ENCODE data around the gene SERPINB6. TPM values are rescaled to one million over a fixed set of nuclear protein-coding genes. Genes with fewer than 3 reads are reported as not detected.

Gene SERPINB6
- total RNA-seq, 1 donor from 2014 or later = 14.0 TPM

DNA sequence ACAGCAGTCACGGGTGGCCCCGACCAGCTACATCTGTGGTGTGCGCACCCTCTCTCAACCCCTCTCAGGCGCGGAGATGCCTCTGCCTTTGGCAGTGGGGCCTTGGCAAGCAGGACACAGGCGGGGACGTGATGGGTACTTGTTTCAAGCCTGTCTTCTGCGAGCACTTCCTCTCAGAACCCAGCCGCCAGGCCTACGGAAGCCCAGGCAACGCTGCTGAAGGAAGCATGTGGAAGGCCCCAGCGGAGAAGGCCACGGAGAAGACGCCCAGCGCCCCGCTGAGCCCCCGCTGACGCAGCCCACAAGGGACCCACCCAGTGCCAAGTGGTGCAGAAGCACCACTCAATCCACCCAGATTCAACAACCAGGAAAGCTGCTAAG, 13.0 kb downstream of the SERPINB6 start:
- TF ChIP-seq, protein P1, sequence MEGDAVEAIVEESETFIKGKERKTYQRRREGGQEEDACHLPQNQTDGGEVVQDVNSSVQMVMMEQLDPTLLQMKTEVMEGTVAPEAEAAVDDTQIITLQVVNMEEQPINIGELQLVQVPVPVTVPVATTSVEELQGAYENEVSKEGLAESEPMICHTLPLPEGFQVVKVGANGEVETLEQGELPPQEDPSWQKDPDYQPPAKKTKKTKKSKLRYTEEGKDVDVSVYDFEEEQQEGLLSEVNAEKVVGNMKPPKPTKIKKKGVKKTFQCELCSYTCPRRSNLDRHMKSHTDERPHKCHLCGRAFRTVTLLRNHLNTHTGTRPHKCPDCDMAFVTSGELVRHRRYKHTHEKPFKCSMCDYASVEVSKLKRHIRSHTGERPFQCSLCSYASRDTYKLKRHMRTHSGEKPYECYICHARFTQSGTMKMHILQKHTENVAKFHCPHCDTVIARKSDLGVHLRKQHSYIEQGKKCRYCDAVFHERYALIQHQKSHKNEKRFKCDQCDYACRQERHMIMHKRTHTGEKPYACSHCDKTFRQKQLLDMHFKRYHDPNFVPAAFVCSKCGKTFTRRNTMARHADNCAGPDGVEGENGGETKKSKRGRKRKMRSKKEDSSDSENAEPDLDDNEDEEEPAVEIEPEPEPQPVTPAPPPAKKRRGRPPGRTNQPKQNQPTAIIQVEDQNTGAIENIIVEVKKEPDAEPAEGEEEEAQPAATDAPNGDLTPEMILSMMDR (IDR thresholded peaks at IDR 0.05; ENCODE audit: partially characterized antibody, unreplicated experiment) = no peak
- Mint-ChIP-seq H3K9me3 (ENCODE audit: unreplicated experiment) (no peaks in the 10 kb centered on the region), H3K4me3 (ENCODE audit: unreplicated experiment) (no peak overlapping the region), H3K27me3 (ENCODE audit: unreplicated experiment) (peaks cover 7% of the 10 kb centered on the region), H3K4me1 (ENCODE audit: low read depth, unreplicated experiment) (peaks cover 10% of the 10 kb centered on the region), H3K36me3 (ENCODE audit: unreplicated experiment) (no peaks in the 10 kb centered on the region), H3K27ac (ENCODE audit: unreplicated experiment) (no peak overlapping the region)
- DNase-seq = no peak

DNA sequence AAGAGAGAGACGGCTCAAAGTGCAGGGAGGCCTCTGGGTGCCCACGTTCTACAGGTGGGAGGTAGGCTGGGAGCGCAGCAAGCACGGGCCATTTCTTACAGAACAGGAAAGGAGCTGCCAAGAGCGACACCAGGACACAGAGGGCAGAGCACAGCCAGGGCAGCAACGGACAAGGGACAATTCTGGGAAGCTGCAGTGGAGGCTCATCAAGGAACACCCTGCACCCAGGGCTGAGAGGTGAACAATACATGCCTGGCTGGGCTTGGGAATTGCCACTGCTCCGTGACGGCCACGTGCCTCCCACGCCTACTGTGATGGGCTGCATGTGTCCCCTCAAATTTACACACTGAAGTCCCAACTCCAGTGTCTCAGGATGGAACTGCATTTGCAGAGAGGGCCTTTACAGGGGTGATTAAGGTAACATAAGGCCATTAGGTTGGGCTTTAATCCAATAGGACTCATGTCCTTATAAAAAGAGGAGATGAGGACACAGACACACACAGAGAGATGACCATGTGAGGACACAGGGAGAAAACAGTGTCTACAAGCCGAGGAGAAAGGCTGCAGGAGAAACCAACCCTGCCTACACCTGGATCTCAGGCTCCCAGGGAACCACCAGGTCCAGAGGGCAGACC, 13.6 kb downstream of the SERPINB6 start:
- no peaks in the 10 kb centered on the region for H3K36me3 Mint-ChIP-seq (ENCODE audit: unreplicated experiment)
- TF ChIP-seq, protein P1 (IDR thresholded peaks at IDR 0.05; ENCODE audit: partially characterized antibody, unreplicated experiment) = no peak
- peaks cover 10% of the 10 kb centered on the region for H3K4me1 Mint-ChIP-seq (ENCODE audit: low read depth, unreplicated experiment)
- DNase-seq = no peak
- peak overlapping the region; percentile 16 for H3K4me3 Mint-ChIP-seq (ENCODE audit: unreplicated experiment)
- peaks cover 7% of the 10 kb centered on the region for H3K27me3 Mint-ChIP-seq (ENCODE audit: unreplicated experiment)
- H3K9me3 Mint-ChIP-seq (ENCODE audit: unreplicated experiment) = no peaks in the 10 kb centered on the region
- H3K27ac Mint-ChIP-seq (ENCODE audit: unreplicated experiment) = no peak overlapping the region

DNA sequence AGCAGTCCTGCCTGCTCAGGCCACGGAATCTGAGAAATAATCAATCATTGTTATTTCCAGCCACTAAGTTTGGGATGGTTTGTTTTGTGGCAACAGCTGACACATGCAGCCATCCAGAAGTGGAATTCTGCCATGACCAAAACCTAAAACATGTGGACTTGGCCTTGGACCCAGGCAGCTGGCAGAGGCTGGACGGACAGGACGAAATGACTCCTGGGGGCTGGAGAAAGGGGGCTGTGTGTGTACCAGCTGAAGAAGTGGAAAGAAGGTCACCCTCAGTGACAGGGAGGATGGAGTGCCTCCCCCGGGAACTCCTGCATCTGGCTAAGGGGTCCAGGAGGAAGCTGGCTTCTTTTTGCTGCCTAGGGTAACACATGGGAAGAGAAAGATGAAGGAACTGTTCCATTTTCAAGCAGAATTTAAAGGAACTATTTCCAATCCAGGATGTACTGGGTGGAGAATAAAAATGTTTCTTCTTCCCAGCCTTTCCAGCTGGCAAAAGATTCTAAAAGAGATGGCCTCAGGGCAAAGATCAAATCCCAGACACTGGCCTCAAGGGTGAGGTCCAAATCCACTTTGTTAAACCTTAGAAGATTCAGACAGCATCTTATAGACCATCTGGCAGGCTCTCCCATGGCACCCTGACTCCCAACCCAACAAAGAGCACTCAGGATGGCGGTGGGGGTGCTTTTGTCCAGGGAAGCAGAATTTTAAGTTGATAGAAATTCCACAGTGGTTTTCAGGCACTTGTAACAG, 14.3 kb downstream of the SERPINB6 start:
- Mint-ChIP-seq H3K4me3 (ENCODE audit: unreplicated experiment) (no peak overlapping the region), H3K9me3 (ENCODE audit: unreplicated experiment) (no peaks in the 10 kb centered on the region), H3K27ac (ENCODE audit: unreplicated experiment) (no peak overlapping the region), H3K4me1 (ENCODE audit: low read depth, unreplicated experiment) (peaks cover 7% of the 10 kb centered on the region), H3K36me3 (ENCODE audit: unreplicated experiment) (no peaks in the 10 kb centered on the region), H3K27me3 (ENCODE audit: unreplicated experiment) (peaks cover 7% of the 10 kb centered on the region)
- no peak for DNase-seq
- TF ChIP-seq, protein P1 (IDR thresholded peaks at IDR 0.05; ENCODE audit: partially characterized antibody, unreplicated experiment) = no peak

DNA sequence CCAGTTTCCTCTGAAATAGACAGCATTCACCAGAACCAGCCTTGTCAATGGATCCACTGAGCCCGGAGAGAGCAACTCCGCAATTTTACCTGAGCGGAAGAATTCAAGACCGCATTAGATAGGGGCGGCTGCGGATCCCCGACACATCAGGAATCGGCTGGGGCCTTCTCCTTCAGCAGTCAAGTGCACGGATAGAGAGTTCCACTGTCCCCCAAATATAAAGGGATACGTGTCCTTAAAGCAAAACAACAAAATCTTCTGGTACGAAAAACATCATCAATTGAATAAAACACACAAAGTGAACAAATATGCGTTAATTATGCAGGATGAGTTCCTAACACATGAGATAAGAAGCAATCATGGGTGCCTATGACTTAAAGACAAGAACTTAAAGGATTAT, 18.3 kb downstream of the SERPINB6 start:
- H3K4me1 Mint-ChIP-seq (ENCODE audit: low read depth, unreplicated experiment) = peaks cover 4% of the 10 kb centered on the region
- TF ChIP-seq, protein P1 (IDR thresholded peaks at IDR 0.05; ENCODE audit: partially characterized antibody, unreplicated experiment) = no peak
- H3K27me3 Mint-ChIP-seq (ENCODE audit: unreplicated experiment) = peaks cover 9% of the 10 kb centered on the region

DNA sequence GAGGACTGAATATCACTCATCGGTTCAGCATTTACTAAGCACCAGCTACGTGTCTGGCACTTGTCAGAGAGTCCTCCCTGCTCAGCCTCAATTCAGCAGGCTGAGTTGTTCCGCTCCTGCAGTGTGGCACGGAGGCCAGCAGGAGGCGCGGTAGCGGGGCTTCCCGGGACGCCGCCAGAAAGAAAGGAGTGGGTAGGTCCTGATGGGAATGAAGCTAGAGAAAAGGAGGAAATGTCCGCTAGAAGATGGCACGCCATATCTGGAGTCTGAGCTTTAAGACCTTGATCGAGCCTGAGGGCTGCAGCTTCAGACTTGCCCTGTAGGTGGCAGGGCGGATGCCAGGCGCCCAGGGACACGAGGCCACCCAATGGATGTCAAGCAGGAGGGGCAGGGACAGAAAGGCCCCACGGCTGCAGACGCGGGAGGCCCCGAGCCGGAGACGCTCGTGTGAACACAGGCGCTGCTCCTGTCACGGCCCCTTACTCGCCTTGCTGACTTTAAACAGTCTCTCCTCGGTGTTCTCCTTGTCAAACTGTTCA, 18.7 kb downstream of the SERPINB6 start:
- H3K4me3 Mint-ChIP-seq (ENCODE audit: unreplicated experiment) = no peak overlapping the region
- H3K27ac Mint-ChIP-seq (ENCODE audit: unreplicated experiment) = no peak overlapping the region

More for the DNA sequence above, 18.3 kb downstream of the SERPINB6 start:
- Mint-ChIP-seq H3K27ac (ENCODE audit: unreplicated experiment) (no peak overlapping the region), H3K9me3 (ENCODE audit: unreplicated experiment) (peaks cover 4% of the 10 kb centered on the region), H3K36me3 (ENCODE audit: unreplicated experiment) (no peaks in the 10 kb centered on the region), H3K4me3 (ENCODE audit: unreplicated experiment) (peak overlapping the region; percentile 21)
- no peak for DNase-seq

More for the DNA sequence above, 18.7 kb downstream of the SERPINB6 start:
- H3K27me3 Mint-ChIP-seq (ENCODE audit: unreplicated experiment) = peaks cover 9% of the 10 kb centered on the region
- no peaks in the 10 kb centered on the region for H3K36me3 Mint-ChIP-seq (ENCODE audit: unreplicated experiment)
- DNase-seq = peak; percentile 87
- H3K4me1 Mint-ChIP-seq (ENCODE audit: low read depth, unreplicated experiment) = peaks cover 4% of the 10 kb centered on the region
- peaks cover 4% of the 10 kb centered on the region for H3K9me3 Mint-ChIP-seq (ENCODE audit: unreplicated experiment)
- TF ChIP-seq, protein P1 (IDR thresholded peaks at IDR 0.05; ENCODE audit: partially characterized antibody, unreplicated experiment) = peak; percentile 98

All from glutamatergic neuron (in vitro differentiated cells).